Measurements from ENCODE around the gene IRF3.

DNA sequence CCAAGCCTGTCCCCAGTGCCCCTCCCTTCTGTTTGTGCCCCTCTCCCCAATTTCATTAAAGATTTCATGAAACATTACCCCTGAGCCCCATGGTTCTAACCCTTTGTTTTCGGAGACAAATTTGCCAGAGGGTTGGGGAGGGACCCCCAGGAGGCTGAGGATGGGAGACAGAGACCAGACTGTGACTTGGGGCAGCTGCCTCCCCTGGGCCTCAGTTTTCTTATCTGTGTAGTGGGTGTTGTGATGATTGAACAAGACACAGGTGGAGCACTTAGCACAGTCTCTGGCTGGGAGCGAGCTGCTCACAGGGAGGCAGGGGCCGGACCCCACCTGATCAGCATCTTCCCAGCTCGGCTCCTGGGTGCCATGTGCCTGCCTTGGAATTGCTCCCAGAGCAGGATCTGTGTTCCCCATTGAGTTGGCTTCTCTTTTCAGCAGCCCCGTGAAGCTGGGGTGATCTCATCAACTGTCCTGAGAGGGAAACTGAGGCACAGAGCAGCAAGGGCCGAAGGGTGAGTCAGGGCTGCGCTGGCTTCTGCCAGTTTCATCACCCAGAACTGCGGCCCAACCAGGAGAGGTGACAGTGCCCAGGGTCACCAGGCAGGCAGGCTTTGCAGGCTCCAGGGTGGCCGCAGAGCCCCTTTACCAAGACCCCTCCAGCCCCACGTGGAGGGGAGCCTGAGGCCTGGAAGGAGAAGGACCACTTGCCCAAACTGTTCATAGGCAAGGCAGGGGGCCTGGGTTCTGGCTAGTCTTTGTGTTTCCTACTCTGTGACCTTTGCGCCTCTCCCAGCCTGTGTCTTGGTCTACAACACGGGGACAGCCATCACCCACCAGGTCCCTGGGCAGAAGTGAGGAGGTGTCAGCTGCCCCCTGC, 6.9 kb downstream of the IRF3 start:
- TF ChIP-seq, protein P1, sequence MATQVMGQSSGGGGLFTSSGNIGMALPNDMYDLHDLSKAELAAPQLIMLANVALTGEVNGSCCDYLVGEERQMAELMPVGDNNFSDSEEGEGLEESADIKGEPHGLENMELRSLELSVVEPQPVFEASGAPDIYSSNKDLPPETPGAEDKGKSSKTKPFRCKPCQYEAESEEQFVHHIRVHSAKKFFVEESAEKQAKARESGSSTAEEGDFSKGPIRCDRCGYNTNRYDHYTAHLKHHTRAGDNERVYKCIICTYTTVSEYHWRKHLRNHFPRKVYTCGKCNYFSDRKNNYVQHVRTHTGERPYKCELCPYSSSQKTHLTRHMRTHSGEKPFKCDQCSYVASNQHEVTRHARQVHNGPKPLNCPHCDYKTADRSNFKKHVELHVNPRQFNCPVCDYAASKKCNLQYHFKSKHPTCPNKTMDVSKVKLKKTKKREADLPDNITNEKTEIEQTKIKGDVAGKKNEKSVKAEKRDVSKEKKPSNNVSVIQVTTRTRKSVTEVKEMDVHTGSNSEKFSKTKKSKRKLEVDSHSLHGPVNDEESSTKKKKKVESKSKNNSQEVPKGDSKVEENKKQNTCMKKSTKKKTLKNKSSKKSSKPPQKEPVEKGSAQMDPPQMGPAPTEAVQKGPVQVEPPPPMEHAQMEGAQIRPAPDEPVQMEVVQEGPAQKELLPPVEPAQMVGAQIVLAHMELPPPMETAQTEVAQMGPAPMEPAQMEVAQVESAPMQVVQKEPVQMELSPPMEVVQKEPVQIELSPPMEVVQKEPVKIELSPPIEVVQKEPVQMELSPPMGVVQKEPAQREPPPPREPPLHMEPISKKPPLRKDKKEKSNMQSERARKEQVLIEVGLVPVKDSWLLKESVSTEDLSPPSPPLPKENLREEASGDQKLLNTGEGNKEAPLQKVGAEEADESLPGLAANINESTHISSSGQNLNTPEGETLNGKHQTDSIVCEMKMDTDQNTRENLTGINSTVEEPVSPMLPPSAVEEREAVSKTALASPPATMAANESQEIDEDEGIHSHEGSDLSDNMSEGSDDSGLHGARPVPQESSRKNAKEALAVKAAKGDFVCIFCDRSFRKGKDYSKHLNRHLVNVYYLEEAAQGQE (IDR thresholded peaks at IDR 0.05; ENCODE audit: low read depth): no peak
- no peak for TF ChIP-seq RAD21 (IDR thresholded peaks at IDR 0.05; ENCODE audit: low read depth)
- TF ChIP-seq, protein P2, sequence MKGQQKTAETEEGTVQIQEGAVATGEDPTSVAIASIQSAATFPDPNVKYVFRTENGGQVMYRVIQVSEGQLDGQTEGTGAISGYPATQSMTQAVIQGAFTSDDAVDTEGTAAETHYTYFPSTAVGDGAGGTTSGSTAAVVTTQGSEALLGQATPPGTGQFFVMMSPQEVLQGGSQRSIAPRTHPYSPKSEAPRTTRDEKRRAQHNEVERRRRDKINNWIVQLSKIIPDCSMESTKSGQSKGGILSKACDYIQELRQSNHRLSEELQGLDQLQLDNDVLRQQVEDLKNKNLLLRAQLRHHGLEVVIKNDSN (IDR thresholded peaks at IDR 0.05): no peak
- no peak for TF ChIP-seq EP300 (IDR thresholded peaks at IDR 0.05; ENCODE audit: borderline replicate concordance)
- TF ChIP-seq EGR1 (IDR thresholded peaks at IDR 0.05): no peak
- TF ChIP-seq, protein P3, sequence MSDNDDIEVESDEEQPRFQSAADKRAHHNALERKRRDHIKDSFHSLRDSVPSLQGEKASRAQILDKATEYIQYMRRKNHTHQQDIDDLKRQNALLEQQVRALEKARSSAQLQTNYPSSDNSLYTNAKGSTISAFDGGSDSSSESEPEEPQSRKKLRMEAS (IDR thresholded peaks at IDR 0.05): no peak
